GM20000 (cell line): Measurements from ENCODE around the gene FLACC1.

Experiments used
- DNase-seq: peaks from one replicate; pipeline ENCODE4 v3.0.0; 2012; ENCODE audit warnings: low spot score
- CTCF ChIP-seq: IDR thresholded peaks from 2 replicates; pipeline ENCODE4 v1.5.1; 2012; ENCODE audit warnings: mild to moderate bottlenecking, control low read depth; ENCODE audit errors: extremely low read depth, missing control alignments

FLACC1 gene

GRCh38 chr2:201275990-201276389 lies 81.2 kb downstream of the FLACC1 start:
- no peak for TF ChIP-seq CTCF
- no peak for DNase-seq

GRCh38 chr2:201275069-201275468 lies 82.1 kb downstream of the FLACC1 start:
- DNase-seq: no peak
- TF ChIP-seq CTCF: no peak

- no peak for TF ChIP-seq CTCF
- DNase-seq: no peak
These were observed 83.7 kb downstream of the FLACC1 start for GRCh38 chr2:201273330-201273983.

GRCh38 chr2:201271917-201272316 lies 85.2 kb downstream of the FLACC1 start:
- TF ChIP-seq CTCF: no peak
- DNase-seq: no peak

GRCh38 chr2:201270293-201271001 lies 86.7 kb downstream of the FLACC1 start:
- DNase-seq: no peak
- TF ChIP-seq CTCF: no peak

- TF ChIP-seq CTCF: no peak
- no peak for DNase-seq
These were observed 87.4 kb downstream of the FLACC1 start for GRCh38 chr2:201269764-201270163.

GRCh38 chr2:201267278-201268030 lies 89.7 kb downstream of the FLACC1 start:
- no peak for TF ChIP-seq CTCF
- DNase-seq: no peak
